Cardiac septum (tissue), 1 donor: ENCODE data around the gene TCEA3. TPM values are rescaled to one million over a fixed set of nuclear protein-coding genes. Genes with fewer than 3 reads are reported as not detected.

Experiments used
- DNase-seq: peaks from one replicate; pipeline ENCODE4 v3.0.0-alpha.2; 2020; ENCODE audit warnings: low spot score
- intact Hi-C: fragments of 100-400 bp; cut with DNase I; formaldehyde crosslinking; loops from one replicate; pipeline ENCODE4 v1.14.0; 2022
- total RNA-seq: library from RNA; stranded (reverse); fragmentation: NEBNext Ultra II Directional; extraction: Animal tissue kit (Norgen Biotek cat#: 25700); gene quantifications from one replicate; pipeline ENCODE4 v1.2.1, GENCODE V29; 2021
- donor health status: DM: no; HTN: no; CAD: no.

Gene TCEA3
- total RNA-seq, 1 donor from 2014 or later: 46.0 TPM

DNA sequence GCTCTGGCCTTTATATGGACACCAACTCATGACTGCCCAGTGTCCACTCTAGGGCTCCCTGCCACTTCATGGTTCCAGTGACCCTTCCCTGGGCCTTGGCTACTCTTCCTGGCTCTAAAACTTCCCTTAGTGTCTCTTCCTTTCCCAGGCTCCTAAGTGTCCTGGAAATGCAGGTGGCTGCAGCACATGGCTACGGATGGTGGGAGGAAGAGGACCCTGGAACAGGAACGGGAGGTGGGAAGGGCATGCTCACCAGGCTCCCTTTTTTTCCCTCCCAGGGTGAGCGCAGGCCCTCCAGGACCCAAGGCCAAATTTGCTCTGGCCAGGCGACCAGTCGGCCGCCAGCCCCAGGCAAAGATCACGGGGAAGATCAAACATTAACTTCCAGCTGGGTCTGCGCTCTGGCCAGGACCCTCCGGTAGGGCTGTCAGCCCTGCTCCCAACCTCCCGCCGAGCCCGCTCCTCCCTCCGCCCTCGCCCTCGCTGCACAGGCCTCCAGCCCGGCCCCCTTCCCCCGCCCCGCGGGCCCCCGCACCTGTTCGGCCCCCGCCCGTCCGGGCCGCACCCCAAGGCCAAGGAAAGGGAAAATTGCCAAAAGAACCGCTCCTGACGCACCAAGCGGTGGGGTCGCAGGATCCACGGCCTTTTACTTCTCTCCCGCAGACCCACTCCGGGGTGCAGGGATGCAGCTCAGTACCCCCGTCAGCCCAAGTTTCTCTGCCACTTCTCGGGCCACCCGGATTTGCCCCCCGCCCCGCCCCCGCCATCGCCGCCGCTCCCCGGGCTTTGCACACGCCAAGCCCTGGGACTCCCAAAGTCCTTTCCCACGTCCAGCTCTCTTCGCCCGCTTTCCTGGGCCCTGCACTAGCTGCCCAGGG lies 894 bp downstream of the TCEA3 start:
- DNase-seq: no peak
- intact Hi-C loops: loop anchor here (5.0 to 10.0 kb wide), 2 partner anchors 59 to 111 kb away; partner anchors contain the start of genes ASAP3 and E2F2

DNA sequence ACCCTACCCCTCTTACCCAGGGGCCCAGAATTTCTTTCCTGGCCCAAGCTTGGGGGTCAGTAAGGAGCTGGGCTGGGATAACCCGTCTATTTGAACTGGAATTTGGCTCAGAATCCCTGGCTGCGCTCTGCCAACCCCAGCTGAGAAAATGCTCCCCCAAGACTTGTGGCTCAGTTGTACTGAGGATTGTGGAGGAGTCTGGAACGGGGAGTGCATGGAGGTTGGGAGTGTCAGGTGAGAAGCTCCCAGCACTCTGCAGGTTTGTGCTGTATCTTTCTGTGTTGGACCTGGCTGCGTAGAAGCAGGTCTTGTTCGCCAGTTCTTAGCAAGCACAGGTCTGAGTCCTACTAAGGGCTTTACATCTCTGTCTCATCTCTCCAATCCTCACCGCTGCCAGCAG lies 1.6 kb downstream of the TCEA3 start:
- DNase-seq: no peak
- intact Hi-C loops: loop anchor here (5.0 to 10.0 kb wide), 2 partner anchors 59 to 112 kb away; partner anchors contain the start of genes ASAP3 and E2F2

DNA sequence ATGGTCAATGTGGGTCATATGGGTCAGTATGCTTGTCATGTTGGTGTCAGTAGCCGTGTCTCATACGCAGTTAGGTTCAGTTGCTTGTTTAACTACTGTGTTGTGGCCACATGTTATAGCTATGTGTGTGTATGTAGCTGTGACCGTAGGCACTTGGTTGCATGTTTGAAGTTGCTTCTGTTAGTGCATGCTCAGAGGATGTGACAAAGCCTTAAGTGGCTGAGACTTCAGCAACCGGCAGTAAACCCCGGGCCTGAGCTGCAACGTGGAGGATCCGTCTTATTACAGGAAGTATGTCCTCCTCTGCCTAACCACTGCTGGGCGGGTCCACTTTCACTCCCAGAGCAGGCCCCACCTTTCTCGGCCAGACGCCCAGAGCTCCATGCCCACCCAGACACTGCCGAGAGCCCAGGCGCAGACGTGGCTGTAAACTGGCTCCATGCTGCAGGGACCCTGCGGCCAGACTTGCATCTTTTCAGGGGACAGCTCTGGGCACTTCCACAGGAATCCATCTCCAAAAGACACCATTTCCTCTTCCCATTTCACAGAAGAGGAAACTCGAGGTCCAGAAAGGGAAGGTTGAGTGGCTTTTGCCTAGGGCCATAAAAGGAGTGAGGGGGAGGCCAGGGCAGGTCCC lies 2.2 kb downstream of the TCEA3 start:
- peak; percentile 90 for DNase-seq
- intact Hi-C loops: loop anchor here (5.0 to 10.0 kb wide), 2 partner anchors 60 to 112 kb away; partner anchors contain the start of genes ASAP3 and E2F2

DNA sequence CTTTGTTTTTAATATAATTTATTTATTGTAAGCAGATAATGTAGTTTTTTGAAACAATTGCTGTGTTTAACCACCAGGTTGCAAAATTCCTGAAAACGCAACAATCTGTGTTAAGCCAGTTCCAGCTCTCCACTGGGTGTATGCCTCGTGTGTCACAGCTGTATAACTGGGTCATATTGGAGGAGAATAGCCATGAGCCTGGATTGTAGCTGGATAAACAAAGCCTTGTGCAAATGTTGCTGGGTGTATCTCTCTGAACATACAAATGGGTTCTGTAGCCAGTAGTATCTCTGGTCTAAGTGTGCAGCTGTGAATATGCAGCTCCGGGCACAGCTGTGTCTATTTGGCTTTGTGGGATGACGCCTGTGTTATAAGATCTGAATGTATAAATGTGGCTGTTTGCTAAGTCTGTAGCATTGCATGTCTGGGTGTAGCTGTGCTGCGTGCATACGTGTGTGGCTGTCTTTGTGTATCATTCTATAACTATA lies 2.8 kb downstream of the TCEA3 start:
- intact Hi-C loops: loop anchor here (5.0 to 10.0 kb wide), 2 partner anchors 61 to 113 kb away; partner anchors contain the start of genes ASAP3 and E2F2
- no peak for DNase-seq

DNA sequence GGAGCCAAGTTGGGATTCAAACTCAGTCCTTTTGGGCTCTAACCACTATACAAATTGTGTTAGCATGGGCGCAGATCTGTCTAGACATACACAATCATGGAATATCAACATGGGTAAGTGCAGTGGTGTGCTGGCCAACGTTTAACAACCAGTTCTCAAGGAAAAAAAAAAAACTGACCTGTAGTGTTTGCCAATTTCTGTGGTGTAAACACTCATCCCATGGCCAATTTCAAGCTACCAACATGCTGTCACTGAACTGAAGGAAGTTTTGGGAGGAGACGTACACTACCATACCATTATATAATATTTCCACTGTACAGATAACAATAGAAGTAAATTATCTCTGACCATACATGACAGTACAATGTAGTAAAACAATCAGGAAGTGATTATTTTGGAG lies 3.2 kb downstream of the TCEA3 start:
- DNase-seq: no peak
- intact Hi-C loops: loop anchor here (5.0 to 10.0 kb wide), 2 partner anchors 61 to 113 kb away; partner anchors contain the start of genes ASAP3 and E2F2

DNA sequence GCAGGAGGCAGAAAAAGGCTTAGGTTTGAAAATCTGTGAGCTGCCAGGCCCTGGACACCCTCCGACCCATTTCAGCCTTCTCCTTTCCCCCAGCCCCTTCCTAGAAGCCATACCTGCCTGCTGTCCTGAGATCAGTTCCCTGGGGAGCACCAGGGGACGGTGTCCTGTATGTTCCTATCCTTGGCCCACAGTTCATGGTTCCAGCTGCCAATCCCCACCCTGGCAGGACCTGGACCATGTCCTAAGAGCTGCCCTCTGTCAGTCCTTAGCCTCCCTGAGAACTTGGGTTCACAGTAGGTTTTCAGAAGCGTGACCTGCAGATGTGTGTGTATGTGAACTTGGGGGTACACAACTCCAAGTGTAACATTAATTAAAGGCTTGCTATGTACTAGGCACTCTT lies 3.8 kb downstream of the TCEA3 start:
- DNase-seq: no peak

DNA sequence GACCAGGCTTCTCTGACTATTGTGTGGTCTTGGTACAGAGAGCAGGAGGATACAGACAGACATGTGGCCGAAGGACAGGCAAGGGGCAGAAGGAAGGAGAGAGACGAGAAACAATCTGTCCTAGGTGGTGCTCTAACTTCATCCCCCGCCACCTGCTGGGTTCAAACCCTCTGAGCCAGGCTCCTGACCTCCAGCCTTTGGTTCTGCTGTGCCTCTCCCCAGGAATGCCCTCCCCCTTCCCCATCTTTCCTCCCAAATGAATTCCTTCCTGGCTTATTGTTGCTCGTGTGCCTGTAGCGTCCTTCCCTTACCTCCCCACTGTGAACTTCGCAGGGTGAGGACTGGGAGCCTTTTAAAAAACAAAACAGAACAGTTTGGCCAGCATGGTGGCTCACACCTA lies 5.4 kb downstream of the TCEA3 start:
- no peak for DNase-seq
- intact Hi-C loops: no loop called here

More for the DNA sequence above, 3.8 kb downstream of the TCEA3 start:
- intact Hi-C loops: loop anchor here (5.0 to 10.0 kb wide), 2 partner anchors 62 to 114 kb away; partner anchors contain the start of genes ASAP3 and E2F2

DNA sequence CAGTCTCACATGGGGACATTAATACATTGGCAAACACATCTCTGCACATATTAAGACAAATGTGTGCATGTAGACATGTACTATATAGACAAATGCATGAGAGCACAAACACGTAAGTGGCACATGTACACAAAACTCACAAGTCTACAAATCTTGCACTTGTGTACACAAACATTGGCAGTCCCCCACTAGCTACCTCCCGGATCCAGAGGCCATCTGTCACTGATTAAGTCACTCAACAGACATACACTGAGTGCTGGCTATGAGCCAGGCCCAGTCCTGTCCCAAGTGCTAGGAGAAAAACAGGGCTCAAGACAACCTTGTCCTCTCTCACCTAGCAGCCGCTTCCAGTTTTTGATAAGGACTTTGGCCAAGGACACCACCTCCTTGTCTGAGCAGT lies 7.0 kb downstream of the TCEA3 start:
- no peak for DNase-seq
- intact Hi-C loops: no loop called here

DNA sequence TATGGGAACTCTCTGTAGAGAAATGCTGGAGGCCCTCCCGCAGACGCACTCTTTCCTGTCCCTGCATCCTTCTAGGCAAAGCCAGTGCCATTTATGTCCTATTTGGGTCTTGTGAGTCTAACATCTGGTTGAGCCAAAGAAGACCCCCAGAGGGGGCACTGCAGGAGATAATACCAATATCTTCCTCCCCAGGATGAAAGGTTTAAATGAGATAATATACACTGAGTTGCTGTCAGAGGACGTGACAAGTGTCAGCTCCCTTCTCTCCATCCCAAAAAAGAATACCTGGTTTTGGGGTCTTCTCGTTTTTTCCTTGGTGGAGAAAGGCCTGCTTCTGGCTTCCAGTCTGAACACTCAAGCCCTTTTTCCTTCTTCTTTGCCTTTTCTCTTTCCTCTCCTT lies 7.6 kb downstream of the TCEA3 start:
- no peak for DNase-seq
- intact Hi-C loops: no loop called here

DNA sequence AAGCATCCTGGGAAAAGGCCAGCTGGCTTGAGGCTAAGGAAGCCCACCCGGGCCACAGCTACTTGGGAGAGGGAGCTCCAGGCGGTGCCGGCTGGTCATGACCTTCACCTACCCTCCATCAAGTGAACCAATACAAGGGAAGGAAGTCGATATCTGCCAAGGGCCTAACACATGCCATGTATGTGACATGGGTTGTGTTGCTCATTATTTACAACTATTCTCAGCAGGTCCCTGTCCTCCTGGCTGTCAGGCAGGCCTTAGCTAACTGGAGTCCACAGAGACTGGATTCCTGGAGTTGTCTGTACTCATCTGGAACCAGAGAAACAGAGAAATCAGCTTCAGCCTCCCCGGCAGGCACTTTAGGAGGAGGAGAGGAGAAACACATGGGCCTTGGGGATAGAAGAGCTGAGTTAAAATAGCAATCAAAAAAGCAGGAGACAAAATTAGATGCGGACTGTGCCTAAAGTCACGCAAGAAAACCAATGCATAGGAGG lies 15.7 kb downstream of the TCEA3 start:
- intact Hi-C loops: no loop called here
- no peak for DNase-seq

DNA sequence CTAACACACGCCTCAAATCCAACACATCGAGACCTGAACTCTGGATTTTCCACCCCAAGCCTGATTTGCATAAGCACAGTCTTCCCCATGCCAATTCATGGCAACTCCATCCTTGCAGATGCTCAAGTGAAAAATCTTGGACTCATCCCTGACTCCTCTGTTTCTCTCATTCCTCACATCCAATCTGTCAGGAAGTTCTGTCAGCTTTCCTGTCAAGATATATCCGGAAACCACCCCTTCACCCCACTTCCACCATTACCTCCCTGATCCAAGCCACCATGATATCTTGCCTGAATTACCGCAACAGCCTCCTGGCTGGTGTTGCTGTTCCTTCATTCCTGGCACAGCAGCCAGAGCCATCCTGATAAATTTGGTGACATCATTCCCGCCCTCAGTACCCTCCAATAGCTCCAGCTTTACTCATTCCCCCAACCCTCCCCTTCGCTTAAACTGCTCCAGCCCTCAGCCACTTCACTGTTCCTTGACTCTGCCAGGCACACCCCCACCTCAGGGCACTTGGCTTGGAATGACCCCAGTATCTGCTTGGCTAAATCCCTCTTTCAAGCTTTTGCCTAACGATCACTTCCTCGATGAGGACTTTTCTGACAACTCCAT lies 17.4 kb downstream of the TCEA3 start:
- intact Hi-C loops: no loop called here
- DNase-seq: no peak

DNA sequence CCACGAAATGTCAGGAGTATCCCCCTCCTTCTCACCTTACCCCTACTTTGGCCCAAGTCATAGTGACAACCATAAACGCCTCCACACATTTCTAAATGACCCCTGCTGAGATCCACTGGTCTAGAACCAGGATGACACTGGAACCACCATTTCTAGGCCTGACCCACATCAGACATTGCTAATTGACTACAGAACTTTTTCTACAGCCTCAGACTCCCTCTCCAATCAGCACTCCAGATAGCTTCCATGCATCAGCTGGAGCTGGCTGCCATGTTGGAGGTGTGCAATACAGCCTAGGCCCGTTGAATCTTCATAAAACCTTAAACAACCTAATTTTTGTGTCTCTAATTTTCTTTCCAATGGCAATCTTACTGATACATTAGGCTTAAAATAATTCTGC lies 18.6 kb downstream of the TCEA3 start:
- no peak for DNase-seq
- intact Hi-C loops: no loop called here

DNA sequence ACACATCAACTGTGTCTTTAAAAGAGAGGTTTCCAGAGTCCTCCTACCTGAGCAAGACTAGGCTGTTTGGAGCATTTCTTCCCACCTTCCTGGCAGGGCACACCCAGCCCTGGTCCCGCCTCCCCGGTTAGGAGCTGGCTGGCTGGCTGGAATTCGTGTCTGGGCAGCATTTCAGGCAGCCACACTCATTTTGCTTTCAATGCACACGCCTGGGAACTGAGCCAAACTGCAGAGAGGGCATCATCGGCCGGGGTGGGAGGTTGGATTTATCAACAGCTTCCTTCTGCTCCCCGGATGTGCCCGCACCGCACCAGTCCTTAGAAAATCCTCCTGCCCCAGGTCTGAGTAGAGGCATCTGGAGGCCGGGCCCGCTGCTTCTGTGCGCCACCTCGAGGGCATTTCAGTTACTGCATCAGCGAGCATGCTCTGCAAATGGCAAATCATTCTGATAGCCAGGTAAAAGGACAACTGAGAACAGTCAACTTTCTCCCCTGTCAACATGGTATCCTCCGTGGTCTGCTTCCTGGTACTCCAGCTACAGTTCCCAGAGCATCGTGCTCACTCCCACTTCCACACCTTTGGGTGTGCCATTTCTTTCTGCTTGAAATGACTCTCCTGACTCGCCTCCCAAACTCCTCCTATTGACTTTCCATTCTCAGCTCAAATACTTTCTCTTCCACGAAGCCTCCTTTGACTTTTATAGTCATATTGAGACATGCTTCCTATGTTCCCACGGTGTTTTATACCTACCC lies 20.6 kb downstream of the TCEA3 start:
- intact Hi-C loops: loop anchor here (2.0 to 5.0 kb wide), 3 partner anchors 35 to 122 kb away; partner anchors contain the start of genes HNRNPR and ZNF436
- peak; percentile 94 for DNase-seq

DNA sequence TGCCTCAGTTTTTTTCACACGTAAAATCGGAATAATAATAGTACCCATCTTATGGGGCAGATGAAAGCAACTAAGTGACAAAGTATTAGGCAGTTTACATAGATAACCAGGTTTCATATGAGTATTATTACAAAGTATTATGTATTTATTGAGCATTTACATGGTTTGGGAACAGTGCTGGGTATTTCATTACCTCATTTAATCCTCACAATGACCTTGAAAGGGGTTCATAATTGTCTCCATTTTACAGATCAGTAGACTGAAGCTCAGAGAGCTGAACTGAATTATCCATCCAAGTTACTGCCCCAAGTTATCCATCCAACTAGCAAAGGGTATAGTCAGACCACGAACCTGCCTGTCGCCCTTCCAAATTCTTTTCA lies 21.2 kb downstream of the TCEA3 start:
- intact Hi-C loops: loop anchor here (2.0 to 5.0 kb wide), 3 partner anchors 35 to 121 kb away; partner anchors contain the start of genes HNRNPR and ZNF436

DNA sequence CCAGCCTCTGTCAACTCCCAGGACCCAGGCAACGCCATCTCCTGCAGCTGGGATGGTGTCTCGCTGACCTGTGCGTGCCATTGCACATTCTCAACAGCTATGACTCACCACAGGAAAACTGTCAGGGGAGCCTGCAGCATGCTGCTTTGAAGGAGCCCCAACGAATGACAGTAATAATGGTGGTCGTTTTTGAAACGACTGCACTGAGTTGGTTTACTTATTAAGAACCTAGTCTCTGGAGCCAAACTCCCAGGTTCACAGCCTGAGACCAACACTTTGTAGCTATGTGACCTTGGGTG lies 21.6 kb downstream of the TCEA3 start:
- DNase-seq: no peak
- intact Hi-C loops: loop anchor here (2.0 to 5.0 kb wide), 3 partner anchors 34 to 121 kb away; partner anchors contain the start of genes HNRNPR and ZNF436

More for the DNA sequence above, 21.2 kb downstream of the TCEA3 start:
- DNase-seq: no peak

DNA sequence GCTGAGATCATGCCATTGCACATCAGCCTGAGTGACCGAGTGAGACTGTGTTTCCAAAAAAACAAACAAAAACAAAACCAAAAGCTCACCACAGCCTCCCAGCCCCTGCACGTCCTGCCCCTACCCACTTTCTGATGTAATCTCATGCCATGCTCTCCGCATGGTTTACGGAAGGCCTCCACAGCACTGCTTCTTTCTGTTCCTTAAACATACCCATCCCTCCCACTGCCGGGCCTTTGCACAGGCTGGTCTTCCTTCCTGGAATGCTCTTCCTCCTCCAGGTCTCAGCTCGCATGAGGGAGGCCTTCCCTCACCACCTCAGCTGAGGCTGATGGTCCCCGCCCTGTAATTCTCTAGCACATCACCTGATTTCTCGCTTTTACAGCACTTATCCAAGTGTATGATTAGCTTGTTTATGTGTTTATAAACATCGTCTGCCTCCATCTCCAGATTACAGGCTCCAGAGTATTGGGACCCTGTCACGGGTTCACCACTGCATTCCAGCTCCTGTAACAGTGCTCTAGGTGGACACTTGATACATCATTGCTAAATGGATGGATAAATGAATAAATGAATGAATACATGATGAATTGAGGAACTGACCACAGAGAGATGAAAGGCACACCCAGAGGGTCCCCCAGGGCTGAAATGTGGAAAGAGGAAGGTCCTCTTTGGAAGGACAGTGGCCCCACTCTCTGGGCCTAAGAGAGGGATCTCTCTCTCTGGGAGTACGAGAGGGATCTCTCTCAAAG lies 22.1 kb downstream of the TCEA3 start:
- intact Hi-C loops: loop anchor here (2.0 to 5.0 kb wide), 3 partner anchors 34 to 120 kb away; partner anchors contain the start of genes HNRNPR and ZNF436
- no peak for DNase-seq

DNA sequence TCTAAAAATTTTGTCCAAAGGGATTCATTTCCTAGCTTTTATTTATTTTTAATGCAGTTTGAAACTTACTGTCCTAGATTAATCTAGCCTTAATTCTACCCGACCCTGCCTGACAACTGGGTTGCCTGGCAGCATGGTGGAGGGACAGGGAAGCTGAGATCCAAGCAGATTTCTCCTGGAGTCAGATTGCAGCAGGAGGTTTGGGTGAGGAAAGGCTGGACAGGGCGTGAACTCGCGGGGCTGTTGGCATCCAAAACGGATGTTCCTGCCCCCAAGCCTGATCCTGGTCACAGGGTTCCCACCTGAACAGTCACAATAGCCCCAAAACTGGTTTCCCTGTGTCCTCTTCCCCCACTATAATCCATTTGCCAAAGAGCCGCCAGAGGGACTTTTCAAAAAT lies 23.2 kb downstream of the TCEA3 start:
- intact Hi-C loops: loop anchor here (5.0 kb wide), 1 partner anchor 119 kb away; no protein-coding TSS in a partner anchor
- no peak for DNase-seq
